GM19035 (cell line): ENCODE measurements around the gene TMEM204.

Experiments used
- ATAC-seq: cut with Tn5 transposase; IDR thresholded peaks from one replicate; pipeline ENCODE4 v1.9.1; 2021; ENCODE audit not compliant: unreplicated experiment

Gene TMEM204

GRCh38 chr16:1499756-1500464 is 33.6 kb upstream of the TMEM204 start:
- no peak for ATAC-seq

GRCh38 chr16:1500465-1501150 is 32.9 kb upstream of the TMEM204 start:
- no peak for ATAC-seq

- ATAC-seq: no peak
Measured at GRCh38 chr16:1501630-1502029, 31.8 kb upstream of the TMEM204 start.

- ATAC-seq: no peak
Measured at GRCh38 chr16:1502092-1503004, 31.1 kb upstream of the TMEM204 start.

GRCh38 chr16:1503110-1503955 is 30.1 kb upstream of the TMEM204 start:
- no peak for ATAC-seq

GRCh38 chr16:1505073-1505844 is 28.2 kb upstream of the TMEM204 start:
- ATAC-seq: no peak

- ATAC-seq: no peak
Measured at GRCh38 chr16:1505912-1506311, 27.6 kb upstream of the TMEM204 start.

GRCh38 chr16:1506494-1507213 is 26.8 kb upstream of the TMEM204 start:
- no peak for ATAC-seq

GRCh38 chr16:1508494-1509187 is 24.8 kb upstream of the TMEM204 start:
- ATAC-seq: no peak

GRCh38 chr16:1509307-1510221 is 23.9 kb upstream of the TMEM204 start:
- no peak for ATAC-seq

GRCh38 chr16:1510272-1510671 is 23.2 kb upstream of the TMEM204 start:
- no peak for ATAC-seq

- no peak for ATAC-seq
Measured at GRCh38 chr16:1510941-1511351, 22.5 kb upstream of the TMEM204 start.

GRCh38 chr16:1511662-1512569 is 21.6 kb upstream of the TMEM204 start:
- no peak for ATAC-seq

- no peak for ATAC-seq
Measured at GRCh38 chr16:1512774-1513173, 20.7 kb upstream of the TMEM204 start.

GRCh38 chr16:1514507-1514906 is 19.0 kb upstream of the TMEM204 start:
- ATAC-seq: no peak

- no peak for ATAC-seq
Measured at GRCh38 chr16:1518626-1519135, 14.8 kb upstream of the TMEM204 start.
